ENCODE measurements around the gene TDRD1.
A peak's percentile ranks its signal among the peaks of the same experiment; 100 is the strongest.

DNA sequence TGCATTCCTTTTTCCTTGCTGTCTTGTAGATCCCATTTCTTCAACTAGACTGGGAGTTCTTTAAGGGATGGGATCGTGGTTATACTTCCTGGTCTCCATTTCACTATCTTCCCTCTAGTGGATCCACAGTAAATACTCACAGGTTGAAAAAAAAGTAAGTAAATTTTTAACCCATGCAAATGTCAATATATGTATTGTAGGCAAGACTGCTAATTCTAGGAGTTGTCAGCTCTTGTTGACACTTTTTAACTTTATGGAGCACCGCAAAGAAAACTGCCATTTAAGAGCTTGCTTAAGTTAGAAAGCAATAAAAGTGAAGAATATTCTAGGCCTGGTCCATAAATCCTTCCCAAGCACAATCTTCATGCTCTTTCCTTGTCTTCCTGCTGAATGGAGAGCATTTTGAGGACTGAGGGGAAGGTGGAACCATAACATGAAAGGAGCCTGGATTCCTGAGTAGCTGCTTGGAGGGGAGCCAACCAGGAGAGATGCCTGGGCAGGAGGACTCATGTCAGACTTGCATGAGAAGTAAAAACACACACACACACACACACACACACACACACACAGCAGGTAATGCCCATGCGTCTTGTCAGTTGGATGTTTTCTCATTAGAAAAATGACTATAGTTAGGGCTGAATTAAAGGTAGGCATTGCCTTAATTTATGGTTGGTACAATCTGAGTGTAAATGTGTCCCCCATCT lies 92.1 kb downstream of the TDRD1 start:
- peak; percentile 9; the same call in 1 of the 2 replicates for TF ChIP-seq NFIC (IDR thresholded peaks at IDR 0.05)
- no peak for TF ChIP-seq RAD21 (IDR thresholded peaks at IDR 0.05; ENCODE audit: low read depth)
- no peak for TF ChIP-seq EP300 (IDR thresholded peaks at IDR 0.05; ENCODE audit: borderline replicate concordance)
- no peak for TF ChIP-seq CEBPB (IDR thresholded peaks at IDR 0.05)
- TF ChIP-seq, protein P1, sequence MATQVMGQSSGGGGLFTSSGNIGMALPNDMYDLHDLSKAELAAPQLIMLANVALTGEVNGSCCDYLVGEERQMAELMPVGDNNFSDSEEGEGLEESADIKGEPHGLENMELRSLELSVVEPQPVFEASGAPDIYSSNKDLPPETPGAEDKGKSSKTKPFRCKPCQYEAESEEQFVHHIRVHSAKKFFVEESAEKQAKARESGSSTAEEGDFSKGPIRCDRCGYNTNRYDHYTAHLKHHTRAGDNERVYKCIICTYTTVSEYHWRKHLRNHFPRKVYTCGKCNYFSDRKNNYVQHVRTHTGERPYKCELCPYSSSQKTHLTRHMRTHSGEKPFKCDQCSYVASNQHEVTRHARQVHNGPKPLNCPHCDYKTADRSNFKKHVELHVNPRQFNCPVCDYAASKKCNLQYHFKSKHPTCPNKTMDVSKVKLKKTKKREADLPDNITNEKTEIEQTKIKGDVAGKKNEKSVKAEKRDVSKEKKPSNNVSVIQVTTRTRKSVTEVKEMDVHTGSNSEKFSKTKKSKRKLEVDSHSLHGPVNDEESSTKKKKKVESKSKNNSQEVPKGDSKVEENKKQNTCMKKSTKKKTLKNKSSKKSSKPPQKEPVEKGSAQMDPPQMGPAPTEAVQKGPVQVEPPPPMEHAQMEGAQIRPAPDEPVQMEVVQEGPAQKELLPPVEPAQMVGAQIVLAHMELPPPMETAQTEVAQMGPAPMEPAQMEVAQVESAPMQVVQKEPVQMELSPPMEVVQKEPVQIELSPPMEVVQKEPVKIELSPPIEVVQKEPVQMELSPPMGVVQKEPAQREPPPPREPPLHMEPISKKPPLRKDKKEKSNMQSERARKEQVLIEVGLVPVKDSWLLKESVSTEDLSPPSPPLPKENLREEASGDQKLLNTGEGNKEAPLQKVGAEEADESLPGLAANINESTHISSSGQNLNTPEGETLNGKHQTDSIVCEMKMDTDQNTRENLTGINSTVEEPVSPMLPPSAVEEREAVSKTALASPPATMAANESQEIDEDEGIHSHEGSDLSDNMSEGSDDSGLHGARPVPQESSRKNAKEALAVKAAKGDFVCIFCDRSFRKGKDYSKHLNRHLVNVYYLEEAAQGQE (IDR thresholded peaks at IDR 0.05; ENCODE audit: low read depth) = no peak
- no peak for TF ChIP-seq YY1 (IDR thresholded peaks at IDR 0.05; ENCODE audit: low read depth)
- TF ChIP-seq FOXM1 (IDR thresholded peaks at IDR 0.05; ENCODE audit: borderline replicate concordance, low read depth) = no peak
- TF ChIP-seq, protein P2, sequence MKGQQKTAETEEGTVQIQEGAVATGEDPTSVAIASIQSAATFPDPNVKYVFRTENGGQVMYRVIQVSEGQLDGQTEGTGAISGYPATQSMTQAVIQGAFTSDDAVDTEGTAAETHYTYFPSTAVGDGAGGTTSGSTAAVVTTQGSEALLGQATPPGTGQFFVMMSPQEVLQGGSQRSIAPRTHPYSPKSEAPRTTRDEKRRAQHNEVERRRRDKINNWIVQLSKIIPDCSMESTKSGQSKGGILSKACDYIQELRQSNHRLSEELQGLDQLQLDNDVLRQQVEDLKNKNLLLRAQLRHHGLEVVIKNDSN (IDR thresholded peaks at IDR 0.05) = no peak

Measured in Ishikawa (cell line).